Neuron (in vitro differentiated cells): ENCODE data around the gene TP53INP2.
"Not testable (repeated sequence)": the region's sequence is repeated elsewhere in the genome, so short reads cannot be mapped to it uniquely, and the experiment has no call there.

Source experiments
- H2AFZ ChIP-seq: one replicate; pipeline ENCODE4 v1.6.1; 2013; ENCODE audit warnings: low read depth, mild to moderate bottlenecking, inconsistent platforms, low read length, moderate library complexity
- H3K27me3 ChIP-seq: one replicate; pipeline ENCODE4 v1.6.1; 2013; ENCODE audit warnings: low read length; ENCODE audit not compliant: insufficient read depth
- H3K36me3 ChIP-seq: one replicate; pipeline ENCODE4 v1.6.1; 2013; ENCODE audit warnings: low read length; ENCODE audit not compliant: insufficient read depth
- H3K4me1 ChIP-seq: one replicate; pipeline ENCODE4 v1.6.1; 2013; ENCODE audit warnings: low read length; ENCODE audit not compliant: insufficient read depth
- H3K4me3 ChIP-seq: 2 replicates; pipeline ENCODE4 v1.5.1; 2013; ENCODE audit warnings: mild to moderate bottlenecking, low read length, moderate library complexity
- H3K9me3 ChIP-seq: one replicate; pipeline ENCODE4 v1.6.1; 2013; ENCODE audit warnings: low read length

The TP53INP2 gene

GRCh38 chr20:34709044-34709830 is 5.1 kb downstream of the TP53INP2 start:
- Histone ChIP-seq H3K36me3 (peaks cover 21% of the 10 kb centered on the region), H3K4me1 (peaks cover 13% of the 10 kb centered on the region), H3K9me3 (no peaks in the 10 kb centered on the region), H3K4me3 (peak overlapping the region; percentile 49), H2AFZ (peak overlapping the region; percentile 84), H3K27me3 (no peaks in the 10 kb centered on the region)

GRCh38 chr20:34709831-34710567 is 5.9 kb downstream of the TP53INP2 start:
- Histone ChIP-seq H3K36me3 (peaks cover 28% of the 10 kb centered on the region), H3K9me3 (no peaks in the 10 kb centered on the region), H3K27me3 (no peaks in the 10 kb centered on the region), H3K4me3 (peak overlapping the region; percentile 49), H2AFZ (peak overlapping the region; percentile 84), H3K4me1 (peaks cover 10% of the 10 kb centered on the region)

GRCh38 chr20:34710568-34710839 is 6.4 kb downstream of the TP53INP2 start:
- no peaks in the 10 kb centered on the region for H3K9me3 ChIP-seq
- no peak overlapping the region for H2AFZ ChIP-seq
- H3K27me3 ChIP-seq = no peaks in the 10 kb centered on the region
- peak overlapping the region; percentile 49 for H3K4me3 ChIP-seq
- peaks cover 33% of the 10 kb centered on the region for H3K36me3 ChIP-seq
- H3K4me1 ChIP-seq = peaks cover 6% of the 10 kb centered on the region

GRCh38 chr20:34710861-34711574 is 6.9 kb downstream of the TP53INP2 start:
- no peak overlapping the region for H2AFZ ChIP-seq
- H3K4me1 ChIP-seq = peaks cover 6% of the 10 kb centered on the region
- no peaks in the 10 kb centered on the region for H3K27me3 ChIP-seq
- H3K36me3 ChIP-seq = peaks cover 36% of the 10 kb centered on the region
- H3K9me3 ChIP-seq = no peaks in the 10 kb centered on the region
- no peak overlapping the region for H3K4me3 ChIP-seq

DNA sequence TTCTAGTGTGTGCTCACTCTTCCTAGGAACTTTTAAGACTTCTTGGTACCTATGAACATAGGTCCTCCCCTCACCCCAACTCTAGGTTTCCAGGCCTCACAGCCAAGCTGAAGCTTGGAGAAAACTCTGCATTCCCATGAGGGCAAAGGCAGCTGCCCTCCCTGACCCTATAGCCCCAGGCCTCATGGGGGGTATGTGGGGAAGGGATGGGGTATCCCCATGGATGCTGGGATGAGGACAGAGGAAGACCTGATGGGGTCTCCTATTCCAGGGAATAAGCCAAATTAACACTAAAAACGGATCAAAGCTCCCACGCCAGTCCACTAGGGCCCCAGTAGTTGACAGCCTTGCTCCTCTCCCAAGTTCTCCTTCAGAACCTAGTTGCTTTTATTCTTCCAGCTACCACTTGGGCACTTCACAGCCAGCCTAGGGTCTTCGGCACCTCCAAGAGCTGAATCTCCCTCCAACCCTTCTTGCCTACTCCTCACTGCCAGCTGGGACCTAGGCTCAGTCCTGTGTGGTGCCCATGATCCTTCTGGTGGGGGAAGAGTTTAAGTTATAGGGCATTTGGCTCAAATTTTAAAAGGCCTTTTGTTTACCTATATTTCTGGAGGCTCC is 7.8 kb downstream of the TP53INP2 start:
- Histone ChIP-seq H3K9me3 (no peaks in the 10 kb centered on the region), H3K36me3 (peaks cover 36% of the 10 kb centered on the region), H3K4me1 (peaks cover 6% of the 10 kb centered on the region), H2AFZ (no peak overlapping the region), H3K4me3 (no peak overlapping the region), H3K27me3 (no peaks in the 10 kb centered on the region)

DNA sequence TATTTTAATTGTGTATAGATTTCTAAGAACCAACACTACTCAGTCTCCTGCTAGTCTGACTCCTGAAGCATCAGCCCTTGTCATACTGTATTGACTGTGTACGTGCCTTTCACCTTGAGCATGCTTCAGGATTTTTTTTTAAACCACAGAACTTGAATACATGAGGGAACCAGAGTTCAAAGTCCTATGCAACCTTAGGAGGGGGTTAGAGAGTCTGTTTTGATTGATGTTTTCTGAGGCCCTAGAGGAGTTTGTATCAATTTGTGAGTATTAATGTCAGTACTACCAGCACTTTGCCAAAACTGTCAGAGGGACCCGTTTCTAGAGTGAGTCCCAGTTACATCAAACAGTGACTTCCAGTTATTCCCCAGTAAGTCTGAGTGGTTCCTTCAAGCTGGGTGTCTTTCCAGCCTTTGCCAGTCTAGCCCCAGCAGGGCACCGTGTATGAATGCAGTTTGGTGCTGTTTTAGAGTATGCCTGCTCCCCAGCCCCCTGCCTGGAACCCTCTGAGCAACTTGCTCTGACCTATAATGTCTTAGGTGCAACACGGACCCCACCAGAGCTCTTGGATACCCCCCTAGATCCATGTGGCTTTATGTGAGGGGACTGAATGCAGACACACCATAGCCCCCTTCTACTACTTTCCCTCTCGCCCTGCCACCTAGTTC is 8.5 kb downstream of the TP53INP2 start:
- H3K9me3 ChIP-seq = no peaks in the 10 kb centered on the region
- no peak overlapping the region for H2AFZ ChIP-seq
- H3K4me3 ChIP-seq = no peak overlapping the region
- peaks cover 6% of the 10 kb centered on the region for H3K4me1 ChIP-seq
- H3K36me3 ChIP-seq = peaks cover 39% of the 10 kb centered on the region
- H3K27me3 ChIP-seq = no peaks in the 10 kb centered on the region

DNA sequence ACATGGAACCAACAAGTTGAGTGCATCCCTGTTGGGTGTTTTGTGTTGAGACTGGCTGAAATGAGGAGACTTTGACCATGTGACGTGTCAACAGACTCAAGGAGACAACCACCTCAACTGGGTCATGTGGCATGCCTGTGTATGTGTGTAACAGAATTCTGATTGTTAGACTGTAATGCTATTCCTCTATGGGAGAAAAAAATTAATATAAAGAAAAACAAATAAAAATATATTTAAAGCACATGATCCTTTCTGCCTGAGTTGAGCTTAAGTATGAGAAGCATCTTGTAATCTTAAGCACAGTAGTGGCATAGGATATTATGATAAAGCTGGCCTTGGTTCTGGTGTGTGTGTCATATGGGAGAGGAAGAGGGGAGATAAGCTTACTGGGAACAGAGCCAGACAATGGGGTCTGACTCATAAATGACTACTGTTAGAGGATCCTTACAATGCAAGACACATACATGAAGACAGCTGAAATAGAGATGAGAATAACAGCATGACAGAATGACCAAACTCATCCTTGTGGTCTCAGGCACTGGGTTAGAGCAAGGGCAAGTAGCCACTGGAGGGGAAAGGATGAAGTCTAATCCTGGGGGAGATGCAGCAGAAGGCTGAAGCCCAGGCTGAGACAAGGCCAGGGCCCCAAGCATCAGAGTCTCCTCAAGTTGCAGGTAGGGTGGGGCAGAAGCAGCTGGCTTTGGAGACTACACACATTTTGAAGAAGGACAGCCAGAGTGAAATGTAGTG is 9.2 kb downstream of the TP53INP2 start:
- H3K36me3 ChIP-seq = peaks cover 44% of the 10 kb centered on the region

GRCh38 chr20:34713944-34714515 is 9.9 kb downstream of the TP53INP2 start:
- H3K9me3 ChIP-seq, H3K4me1 ChIP-seq, H3K27me3 ChIP-seq, H2AFZ ChIP-seq, H3K4me3 ChIP-seq: not testable (repeated sequence)
- peaks cover 48% of the 10 kb centered on the region for H3K36me3 ChIP-seq

More for the DNA sequence above, 9.2 kb downstream of the TP53INP2 start:
- H3K4me3 ChIP-seq = no peak overlapping the region
- no peak overlapping the region for H2AFZ ChIP-seq
- H3K9me3 ChIP-seq = no peaks in the 10 kb centered on the region
- peaks cover 6% of the 10 kb centered on the region for H3K4me1 ChIP-seq
- H3K27me3 ChIP-seq = no peaks in the 10 kb centered on the region

GRCh38 chr20:34715384-34715783 is 11.2 kb downstream of the TP53INP2 start:
- H3K36me3 ChIP-seq = peaks cover 56% of the 10 kb centered on the region

GRCh38 chr20:34716921-34717229 is 12.7 kb downstream of the TP53INP2 start:
- Histone ChIP-seq H3K9me3 (no peaks in the 10 kb centered on the region), H2AFZ (no peak overlapping the region), H3K36me3 (peaks cover 58% of the 10 kb centered on the region), H3K4me1 (no peaks in the 10 kb centered on the region), H3K4me3 (no peak overlapping the region), H3K27me3 (no peaks in the 10 kb centered on the region)

More at GRCh38 chr20:34715384-34715783, 11.2 kb downstream of the TP53INP2 start:
- H3K4me3 ChIP-seq = no peak overlapping the region
- no peaks in the 10 kb centered on the region for H3K27me3 ChIP-seq
- H3K9me3 ChIP-seq = no peaks in the 10 kb centered on the region
- no peak overlapping the region for H2AFZ ChIP-seq
- H3K4me1 ChIP-seq = peaks cover 2% of the 10 kb centered on the region

DNA sequence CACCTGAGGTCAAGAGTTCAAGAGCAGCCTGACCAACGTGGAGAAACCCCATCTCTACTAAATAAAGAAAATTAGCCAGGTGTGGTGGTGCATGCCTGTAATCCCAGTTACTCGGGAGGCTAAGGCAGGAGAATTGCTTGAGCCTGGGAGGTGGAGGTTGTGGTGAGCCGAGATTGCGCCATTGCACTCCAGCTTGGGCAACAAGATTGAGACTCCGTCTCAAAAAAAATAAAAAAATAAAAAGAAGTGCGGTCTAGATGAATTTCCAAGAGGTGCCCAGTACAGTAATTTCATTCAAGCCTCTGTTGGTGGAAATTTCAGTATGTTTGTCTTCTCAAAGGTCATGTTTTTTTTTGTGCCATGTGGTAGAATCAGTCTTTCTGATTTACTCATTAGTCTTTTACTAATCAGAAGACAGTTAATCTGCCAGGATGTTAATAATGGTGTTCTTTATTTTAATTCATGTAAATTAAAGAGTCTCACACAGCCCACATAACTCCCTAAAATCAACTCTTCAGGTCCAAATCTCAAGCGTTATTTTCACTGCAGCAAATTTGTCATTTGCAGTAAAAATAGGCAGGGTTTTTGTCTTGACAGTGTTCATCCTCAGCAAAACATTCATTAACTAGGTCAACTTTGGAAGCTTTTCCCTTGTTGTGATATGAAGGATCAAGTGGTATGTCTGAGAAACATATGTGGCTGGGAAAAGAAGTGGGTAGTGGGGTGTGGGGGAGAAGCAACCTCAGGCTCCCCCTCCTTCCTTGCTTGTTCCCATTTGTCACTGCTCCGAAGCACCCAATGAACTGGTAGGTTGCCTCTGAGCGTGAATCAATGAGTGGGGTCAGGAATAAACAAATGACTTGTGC is 13.3 kb downstream of the TP53INP2 start:
- Histone ChIP-seq H2AFZ (no peak overlapping the region), H3K4me1 (no peaks in the 10 kb centered on the region), H3K27me3 (no peaks in the 10 kb centered on the region), H3K4me3 (no peak overlapping the region), H3K9me3 (no peaks in the 10 kb centered on the region), H3K36me3 (peaks cover 57% of the 10 kb centered on the region)
